Smooth muscle cell (in vitro differentiated cells): ENCODE data around the gene NDC1. TPM values are rescaled to one million over a fixed set of nuclear protein-coding genes. Genes with fewer than 3 reads are reported as not detected.

Experiments
- DNase-seq: peaks from one replicate; lab custom pipeline; 2025; ENCODE audit not compliant: unreplicated experiment; lab: John Stamatoyannopoulos, UW
- H2AFZ ChIP-seq: fragments of 200-600 bp; sonication (generic); 2 replicates; pipeline ENCODE4 v1.6.0; 2016; ENCODE audit warnings: antibody characterized with exemption, low read depth, mild to moderate bottlenecking
- H3F3A ChIP-seq: fragments of 200-600 bp; sonication (generic); 2 replicates; pipeline ENCODE4 v1.6.0; 2017; ENCODE audit warnings: antibody characterized with exemption, low read depth
- H3K27ac ChIP-seq: fragments of 200-600 bp; sonication (generic); 2 replicates; pipeline ENCODE4 v1.5.1; 2016; ENCODE audit warnings: low read depth, mild to moderate bottlenecking
- H3K27me3 ChIP-seq: fragments of 200-600 bp; sonication (generic); 2 replicates; pipeline ENCODE4 v1.6.1; 2016; ENCODE audit warnings: low read depth, mild to moderate bottlenecking
- H3K36me3 ChIP-seq: fragments of 200-600 bp; sonication (generic); 2 replicates; pipeline ENCODE4 v1.5.1; 2016; ENCODE audit warnings: low read depth
- H3K4me1 ChIP-seq: fragments of 200-600 bp; sonication (generic); 2 replicates; pipeline ENCODE4 v1.5.1; 2016; ENCODE audit warnings: low read depth
- H3K4me2 ChIP-seq: fragments of 200-600 bp; sonication (generic); 2 replicates; pipeline ENCODE4 v1.6.0; 2016; ENCODE audit warnings: mild to moderate bottlenecking
- H3K4me3 ChIP-seq: fragments of 200-600 bp; sonication (generic); 2 replicates; pipeline ENCODE4 v1.5.1; 2016; ENCODE audit warnings: mild to moderate bottlenecking
- H3K79me2 ChIP-seq: fragments of 200-600 bp; sonication (generic); 2 replicates; pipeline ENCODE4 v1.6.0; 2016; ENCODE audit warnings: low read depth, mild to moderate bottlenecking
- H3K9ac ChIP-seq: fragments of 200-600 bp; sonication (generic); 2 replicates; pipeline ENCODE4 v1.6.0; 2016; ENCODE audit warnings: low read depth
- H3K9me3 ChIP-seq: fragments of 200-600 bp; sonication (generic); replicated peaks from 2 replicates; pipeline ENCODE4 v1.5.1; 2016; ENCODE audit warnings: low read depth
- H4K20me1 ChIP-seq: fragments of 200-600 bp; sonication (generic); 2 replicates; pipeline ENCODE4 v1.6.0; 2016; ENCODE audit warnings: low read depth
- CTCF ChIP-seq: fragments of 200-600 bp; sonication (generic); IDR thresholded peaks from 2 replicates; pipeline ENCODE4 v1.5.1; 2017; ENCODE audit warnings: borderline replicate concordance, mild to moderate bottlenecking, antibody characterized with exemption; ENCODE audit not compliant: insufficient read depth, poor library complexity, severe bottlenecking
- WGBS: methylation state at CpG from one replicate; pipeline ENCODE4 v1.1.7; 2016; ENCODE audit warnings: low lambda C conversion rate; 5-methylcytosine and 5-hydroxymethylcytosine counted together
- polyA plus RNA-seq: library from polyadenylated mRNA; unstranded; fragments of >200 nt; fragmentation: Nextera tagmentation; extraction: Ambion mirVana; gene quantifications from 2 replicates; pipeline ENCODE4 v1.2.1, GENCODE V29; 2016
- total RNA-seq: library from RNA; depleted of rRNA; stranded (reverse); fragments of >200 nt; gene quantifications from 2 replicates; pipeline ENCODE4 v1.2.3, GENCODE V29; 2014

The NDC1 gene
- total and polyA plus RNA-seq, 2 experiments from 2014 or later = 5.5 to 20.2 TPM

DNA sequence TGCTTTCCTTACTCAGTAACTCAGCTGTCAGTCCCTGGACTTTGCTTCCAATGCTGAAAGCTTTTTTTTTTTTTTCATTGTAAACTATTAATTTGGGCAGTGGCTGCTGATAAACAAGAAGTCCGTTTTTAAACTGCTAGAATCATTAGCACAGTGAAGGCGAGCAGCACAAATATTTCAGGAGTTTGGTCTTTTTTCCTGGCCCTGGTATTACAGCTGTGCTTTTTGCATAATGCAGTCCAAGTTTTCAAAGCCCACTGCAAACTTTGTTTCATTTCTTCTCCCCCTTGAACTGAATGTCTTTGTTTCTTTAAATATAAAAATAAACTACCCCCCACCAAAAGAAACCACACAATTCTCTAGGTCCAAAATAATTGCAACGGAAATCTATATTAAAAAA, 105.7 kb downstream of the NDC1 start:
- H2AFZ ChIP-seq = no peak overlapping the region
- peak overlapping the region; percentile 98 for H3K27ac ChIP-seq
- no peaks in the 10 kb centered on the region for H3K36me3 ChIP-seq
- H3F3A ChIP-seq = peaks cover 20% of the 10 kb centered on the region
- H4K20me1 ChIP-seq = no peaks in the 10 kb centered on the region
- peak overlapping the region; percentile 71 for H3K4me2 ChIP-seq
- no peak for DNase-seq
- H3K27me3 ChIP-seq = peaks cover 4% of the 10 kb centered on the region
- H3K9ac ChIP-seq = peak overlapping the region; percentile 89
- peak overlapping the region; percentile 17 for H3K4me3 ChIP-seq
- no peaks in the 10 kb centered on the region for H3K9me3 ChIP-seq
- no peaks in the 10 kb centered on the region for H3K79me2 ChIP-seq
- TF ChIP-seq CTCF = no peak
- peaks cover 30% of the 10 kb centered on the region for H3K4me1 ChIP-seq
- WGBS = 45% methylated on average over 3 of the region's 3 CpGs

GRCh38 chr1:53731779-53732305, 106.3 kb downstream of the NDC1 start:
- H3K9me3 ChIP-seq = no peaks in the 10 kb centered on the region
- no peak overlapping the region for H2AFZ ChIP-seq
- no peaks in the 10 kb centered on the region for H4K20me1 ChIP-seq
- peak overlapping the region; percentile 17 for H3K4me3 ChIP-seq
- H3F3A ChIP-seq = peaks cover 20% of the 10 kb centered on the region
- DNase-seq = no peak
- H3K79me2 ChIP-seq = no peaks in the 10 kb centered on the region
- peak overlapping the region; percentile 89 for H3K9ac ChIP-seq
- peaks cover 30% of the 10 kb centered on the region for H3K4me1 ChIP-seq
- no peaks in the 10 kb centered on the region for H3K27me3 ChIP-seq
- TF ChIP-seq CTCF = no peak
- no peaks in the 10 kb centered on the region for H3K36me3 ChIP-seq
- WGBS = 49% methylated on average over 8 of the region's 8 CpGs
- H3K4me2 ChIP-seq = peak overlapping the region; percentile 71
- peak overlapping the region; percentile 98 for H3K27ac ChIP-seq

GRCh38 chr1:53731043-53731600, 107.0 kb downstream of the NDC1 start:
- DNase-seq = no peak
- H3K27ac ChIP-seq = peak overlapping the region; percentile 98
- TF ChIP-seq CTCF = no peak
- H4K20me1 ChIP-seq = no peaks in the 10 kb centered on the region
- WGBS = 84% methylated on average over 10 of the region's 10 CpGs
- no peaks in the 10 kb centered on the region for H3K36me3 ChIP-seq
- H2AFZ ChIP-seq = no peak overlapping the region
- H3K9me3 ChIP-seq = no peaks in the 10 kb centered on the region
- no peaks in the 10 kb centered on the region for H3K27me3 ChIP-seq
- H3F3A ChIP-seq = peaks cover 13% of the 10 kb centered on the region
- no peak overlapping the region for H3K4me3 ChIP-seq
- H3K79me2 ChIP-seq = no peaks in the 10 kb centered on the region
- peak overlapping the region; percentile 89 for H3K9ac ChIP-seq
- peak overlapping the region; percentile 71 for H3K4me2 ChIP-seq
- H3K4me1 ChIP-seq = peaks cover 23% of the 10 kb centered on the region
